ENCODE data around the gene ITCH.

- TF ChIP-seq CTCF (IDR thresholded peaks at IDR 0.05 in 2 of 3, conservative IDR thresholded peaks at IDR 0.05 in 1 of 3; ENCODE audit: borderline replicate concordance in 1 of 3, insufficient read depth in 1 of 3, low read depth in 2 of 3, low read length in 2 of 3) (no peak), ZFX (IDR thresholded peaks at IDR 0.05) (no peak), CEBPB (IDR thresholded peaks at IDR 0.05; ENCODE audit: low read depth) (no peak), POLR2A (IDR thresholded peaks at IDR 0.05; ENCODE audit: borderline replicate concordance, extremely low read depth, insufficient read depth, insufficient read length) (no peak), EZH2 (IDR thresholded peaks at IDR 0.05) (no peak), ZNF274 (IDR thresholded peaks at IDR 0.05; ENCODE audit: low read depth, low read length) (no peak), ZBTB33 (IDR thresholded peaks at IDR 0.05; ENCODE audit: extremely low read depth, insufficient replicate concordance, low read length) (no peak), REST (IDR thresholded peaks at IDR 0.05; ENCODE audit: low read depth) (no peak), SRF (IDR thresholded peaks at IDR 0.05; ENCODE audit: low read depth) (no peak)
These were observed 68.1 kb downstream of the ITCH start for GRCh38 chr20:34431168-34431567.
